Kidney (tissue), 14 donors: ENCODE data around the gene SNTA1. TPM values are rescaled to one million over a fixed set of nuclear protein-coding genes. Genes with fewer than 3 reads are reported as not detected.

ENCODE experiments used
- DNase-seq, 5 donors: peaks; one replicate each; pipeline ENCODE4 v3.0.0-alpha.2; 2013 to 2020
- FAIRE-seq: peaks from 2 replicates; lab custom pipeline; 2012; peaks lifted over from hg19 to GRCh38; lab: Jason Lieb, UNC
- H3K27ac ChIP-seq, 2 donors: one replicate each; pipeline ENCODE4 v1.7.0; 2013; ENCODE audit warnings: low read depth in 2 of 2, low read length in 2 of 2, inconsistent platforms in 1 of 2
- H3K27me3 ChIP-seq: one replicate; pipeline ENCODE4 v1.7.1; 2013; ENCODE audit warnings: low read length, inconsistent platforms; ENCODE audit not compliant: control insufficient read depth, insufficient read depth
- H3K36me3 ChIP-seq, 3 donors: one replicate each; pipeline versions ENCODE4 v1.7.0 to v1.7.1; 2013; ENCODE audit warnings: low read length in 3 of 3, control low read depth in 1 of 3, inconsistent platforms in 1 of 3; ENCODE audit not compliant: insufficient read depth in 3 of 3, control insufficient read depth in 2 of 3
- H3K4me1 ChIP-seq, 3 donors: one replicate each; pipeline versions ENCODE4 v1.7.0 to v1.7.1; 2013; ENCODE audit warnings: low read length in 3 of 3, inconsistent platforms in 1 of 3, low read depth in 1 of 3; ENCODE audit not compliant: control insufficient read depth in 2 of 3, insufficient read depth in 2 of 3
- H3K4me3 ChIP-seq, 3 donors: one replicate each; pipeline versions ENCODE4 v1.7.0 to v1.8.1; 2013; ENCODE audit warnings: low read length in 3 of 3, control low read depth in 1 of 3, inconsistent platforms in 1 of 3
- H3K9ac ChIP-seq, 3 donors: one replicate each; pipeline versions ENCODE4 v1.7.0 to v1.7.1; 2013; ENCODE audit warnings: low read length in 3 of 3, control low read depth in 1 of 3, inconsistent platforms in 1 of 3
- H3K9me3 ChIP-seq, 3 donors: one replicate each; pipeline versions ENCODE4 v1.7.0 to v1.7.1; 2013; ENCODE audit warnings: low read length in 3 of 3, control low read depth in 1 of 3, inconsistent platforms in 1 of 3; ENCODE audit not compliant: control insufficient read depth in 2 of 3, insufficient read depth in 1 of 3
- intact Hi-C: fragments of 100-400 bp; cut with DNase I; formaldehyde crosslinking; loops from one replicate; pipeline ENCODE4 v1.11.1; 2022
- polyA plus RNA-seq: library from polyadenylated mRNA; stranded (reverse); fragments of 350-450 nt; fragmentation: Illumina TruSeq; extraction: RNeasy Lipid Tissue Mini Kit (QIAGEN cat#74804); gene quantifications from one replicate; pipeline ENCODE4 v1.2.3, GENCODE V29; 2014; ENCODE audit warnings: low read depth, low replicate concordance; ENCODE audit not compliant: insufficient read depth
- total RNA-seq: library from RNA; stranded (reverse); fragmentation: NEBNext Ultra II Directional; extraction: Animal tissue kit (Norgen Biotek cat#: 25700); gene quantifications from one replicate; pipeline ENCODE4 v1.2.1, GENCODE V29; 2021
- TF ChIP-seq, protein P1 (sequence below): IDR thresholded peaks from 3 replicates; pipeline ENCODE4 v1.5.1; 2012; ENCODE audit warnings: mild to moderate bottlenecking, moderate library complexity, borderline replicate concordance; ENCODE audit not compliant: insufficient read depth; ENCODE audit errors: extremely low read depth
- donor health status: control.
- donor health status: control.
- donor health status: control.
- donor health status: control.
- donor health status: control.
- donor health status: DM: yes; HTN: yes; CAD: no.
- donor health status: Normal renal cell carcinoma (clear cell type).

SNTA1 gene
- total and polyA plus RNA-seq, 2 donors from 2014 or later: 12.2 to 53.6 TPM

DNA sequence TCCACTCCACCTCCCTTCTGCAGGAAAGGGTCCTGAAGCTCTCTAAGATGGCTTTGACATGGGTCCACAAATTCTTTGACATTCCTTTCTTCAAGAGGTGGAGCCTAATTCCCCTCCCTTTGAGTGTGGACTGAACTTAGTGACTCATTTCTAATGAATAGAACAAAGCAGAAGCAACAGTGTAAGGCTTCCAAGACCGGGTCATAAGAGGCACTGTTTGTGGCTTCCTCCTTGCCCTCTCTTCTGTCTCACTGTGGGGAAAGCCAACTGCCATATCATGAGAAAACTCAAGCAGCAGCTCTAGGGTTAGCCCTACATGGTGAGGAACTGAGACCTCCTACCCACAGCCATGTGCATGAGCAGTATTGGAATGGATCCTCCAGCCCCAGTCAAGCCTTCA, 36.3 kb downstream of the SNTA1 start:
- no peak for FAIRE-seq
- H3K27ac ChIP-seq: no peak overlapping the region
- DNase-seq: no peak
- H3K36me3 ChIP-seq: peaks cover 4 to 12% (median 11%) of the 10 kb centered on the region in 3 donors
- H3K27me3 ChIP-seq: no peaks in the 10 kb centered on the region
- H3K4me3 ChIP-seq: no peak overlapping the region
- H3K9me3 ChIP-seq: no peaks in the 10 kb centered on the region
- H3K4me1 ChIP-seq: peaks cover 0 to 2% (median 0%) of the 10 kb centered on the region in 3 donors
- intact Hi-C loops: no loop called here
- no peak overlapping the region for H3K9ac ChIP-seq
- TF ChIP-seq, protein P1, sequence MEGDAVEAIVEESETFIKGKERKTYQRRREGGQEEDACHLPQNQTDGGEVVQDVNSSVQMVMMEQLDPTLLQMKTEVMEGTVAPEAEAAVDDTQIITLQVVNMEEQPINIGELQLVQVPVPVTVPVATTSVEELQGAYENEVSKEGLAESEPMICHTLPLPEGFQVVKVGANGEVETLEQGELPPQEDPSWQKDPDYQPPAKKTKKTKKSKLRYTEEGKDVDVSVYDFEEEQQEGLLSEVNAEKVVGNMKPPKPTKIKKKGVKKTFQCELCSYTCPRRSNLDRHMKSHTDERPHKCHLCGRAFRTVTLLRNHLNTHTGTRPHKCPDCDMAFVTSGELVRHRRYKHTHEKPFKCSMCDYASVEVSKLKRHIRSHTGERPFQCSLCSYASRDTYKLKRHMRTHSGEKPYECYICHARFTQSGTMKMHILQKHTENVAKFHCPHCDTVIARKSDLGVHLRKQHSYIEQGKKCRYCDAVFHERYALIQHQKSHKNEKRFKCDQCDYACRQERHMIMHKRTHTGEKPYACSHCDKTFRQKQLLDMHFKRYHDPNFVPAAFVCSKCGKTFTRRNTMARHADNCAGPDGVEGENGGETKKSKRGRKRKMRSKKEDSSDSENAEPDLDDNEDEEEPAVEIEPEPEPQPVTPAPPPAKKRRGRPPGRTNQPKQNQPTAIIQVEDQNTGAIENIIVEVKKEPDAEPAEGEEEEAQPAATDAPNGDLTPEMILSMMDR: no peak

DNA sequence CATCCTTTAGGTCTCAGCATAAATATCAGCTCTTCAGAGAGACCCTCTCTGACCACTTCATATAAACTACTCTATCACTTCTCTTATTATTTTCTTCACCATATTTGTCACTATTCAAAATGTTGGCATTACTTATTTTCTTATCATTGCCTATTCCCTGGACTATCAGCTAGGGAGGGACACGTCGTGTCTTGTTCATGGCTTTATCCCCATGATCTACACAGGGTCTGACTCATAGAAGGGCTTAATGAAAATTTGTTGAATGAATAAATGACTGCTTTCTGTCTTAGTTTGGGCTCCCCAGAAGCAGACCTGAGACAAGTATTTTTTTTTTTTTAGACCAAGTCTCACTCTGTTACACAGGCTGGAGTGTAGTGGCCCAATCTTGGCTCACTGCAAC, 39.3 kb downstream of the SNTA1 start:
- DNase-seq (no peak), FAIRE-seq (no peak)
- no peaks in the 10 kb centered on the region for H3K27me3 ChIP-seq
- no peak overlapping the region for H3K27ac ChIP-seq
- H3K9me3 ChIP-seq: no peaks in the 10 kb centered on the region
- TF ChIP-seq, protein P1: no peak
- H3K36me3 ChIP-seq: peaks cover 0 to 2% (median 0%) of the 10 kb centered on the region in 3 donors
- no peak overlapping the region for H3K4me3 ChIP-seq
- peaks cover 4 to 18% (median 8%) of the 10 kb centered on the region in 3 donors for H3K4me1 ChIP-seq
- intact Hi-C loops: no loop called here
- no peak overlapping the region for H3K9ac ChIP-seq

DNA sequence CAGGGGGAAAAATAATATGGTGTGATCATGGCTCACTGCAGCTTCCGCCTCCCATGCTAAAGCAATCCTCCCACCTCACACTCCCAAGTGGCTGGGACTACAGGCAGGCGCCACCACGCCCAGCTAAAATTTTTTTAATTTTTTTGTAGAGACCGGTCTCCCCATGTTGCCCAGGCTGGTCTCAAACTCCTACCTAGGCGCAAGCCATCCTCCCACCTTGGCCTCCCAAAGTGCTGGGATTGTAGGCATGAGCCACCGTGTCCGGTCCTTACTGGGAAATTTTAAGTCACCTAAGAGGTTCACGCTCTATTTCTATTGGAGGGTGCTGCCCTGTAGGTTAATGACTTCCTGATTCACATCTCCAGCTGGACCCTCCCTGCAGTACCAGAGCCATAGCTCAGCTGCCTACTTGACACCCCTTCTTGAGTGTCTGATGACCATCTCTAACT, 41.6 kb downstream of the SNTA1 start:
- Histone ChIP-seq H3K4me1 (peaks cover 4 to 18% (median 10%) of the 10 kb centered on the region in 3 donors), H3K27me3 (no peaks in the 10 kb centered on the region)

More for the DNA sequence above, 41.6 kb downstream of the SNTA1 start:
- no peak for FAIRE-seq
- H3K27ac ChIP-seq: no peak overlapping the region
- TF ChIP-seq, protein P1: no peak
- DNase-seq: peak in 3 of 5 donors; percentile 18 to 58 (median 40)
- H3K4me3 ChIP-seq: peak overlapping the region; percentile 99 to 100 (median 100)
- intact Hi-C loops: no loop called here
- peak overlapping the region; percentile 81 to 99 (median 98) for H3K9ac ChIP-seq
- no peaks in the 10 kb centered on the region for H3K9me3 ChIP-seq
- no peaks in the 10 kb centered on the region for H3K36me3 ChIP-seq
